ENCODE results near the gene DDX10. TPM values are rescaled to one million over a fixed set of nuclear protein-coding genes. Genes with fewer than 3 reads are reported as not detected.
"Not testable (repeated sequence)": the region's sequence is repeated elsewhere in the genome, so short reads cannot be mapped to it uniquely, and the experiment has no call there.

Gene DDX10
- 10 to 100 TPM; 30.6 to 94.6 (median 73.9) TPM for polyA plus RNA-seq (ENCODE audit: insufficient read length in 4 of 4)

- peak; percentile 94 to 98 (median 96) for DNase-seq (ENCODE audit: low read depth in 4 of 4, low spot score in 3 of 4)
Observed at GRCh38 chr11:108664730-108665525, at the start of gene DDX10. TSS of gene DDX10 (plus strand) at chr11:108665069. CDS start at chr11:108665154, 85 bp downstream.

DNA sequence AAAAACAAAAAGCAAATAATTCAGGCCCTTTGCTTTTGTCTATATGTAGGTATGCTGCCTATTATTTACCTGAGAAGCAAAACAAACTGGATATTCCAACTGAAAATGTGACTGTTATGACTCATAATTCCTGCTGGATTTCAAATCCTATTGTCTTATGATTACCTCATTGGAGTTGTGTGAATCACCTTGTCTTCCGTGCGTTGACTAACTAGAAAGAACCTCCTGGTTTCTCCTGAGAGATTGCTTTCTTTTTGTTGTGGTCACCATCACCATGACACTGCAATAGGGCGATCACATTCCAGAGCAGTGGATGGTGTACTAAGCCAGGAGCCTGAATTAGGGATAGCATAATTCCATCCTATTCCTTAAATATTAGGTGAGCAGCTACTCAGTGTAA, 48.3 kb upstream of the DDX10 start:
- DNase-seq (ENCODE audit: low read depth in 4 of 4, low spot score in 3 of 4) = no peak

GRCh38 chr11:108617055-108617454, 47.8 kb upstream of the DDX10 start:
- DNase-seq (ENCODE audit: low read depth in 4 of 4, low spot score in 3 of 4) = no peak

- DNase-seq (ENCODE audit: low read depth in 4 of 4, low spot score in 3 of 4) = no peak
Observed at GRCh38 chr11:108618529-108618928, 46.3 kb upstream of the DDX10 start.

- no peak for DNase-seq (ENCODE audit: low read depth in 4 of 4, low spot score in 3 of 4)
Observed at GRCh38 chr11:108620958-108621772, 43.7 kb upstream of the DDX10 start.

GRCh38 chr11:108622341-108622740, 42.5 kb upstream of the DDX10 start:
- no peak for DNase-seq (ENCODE audit: low read depth in 4 of 4, low spot score in 3 of 4)

DNA sequence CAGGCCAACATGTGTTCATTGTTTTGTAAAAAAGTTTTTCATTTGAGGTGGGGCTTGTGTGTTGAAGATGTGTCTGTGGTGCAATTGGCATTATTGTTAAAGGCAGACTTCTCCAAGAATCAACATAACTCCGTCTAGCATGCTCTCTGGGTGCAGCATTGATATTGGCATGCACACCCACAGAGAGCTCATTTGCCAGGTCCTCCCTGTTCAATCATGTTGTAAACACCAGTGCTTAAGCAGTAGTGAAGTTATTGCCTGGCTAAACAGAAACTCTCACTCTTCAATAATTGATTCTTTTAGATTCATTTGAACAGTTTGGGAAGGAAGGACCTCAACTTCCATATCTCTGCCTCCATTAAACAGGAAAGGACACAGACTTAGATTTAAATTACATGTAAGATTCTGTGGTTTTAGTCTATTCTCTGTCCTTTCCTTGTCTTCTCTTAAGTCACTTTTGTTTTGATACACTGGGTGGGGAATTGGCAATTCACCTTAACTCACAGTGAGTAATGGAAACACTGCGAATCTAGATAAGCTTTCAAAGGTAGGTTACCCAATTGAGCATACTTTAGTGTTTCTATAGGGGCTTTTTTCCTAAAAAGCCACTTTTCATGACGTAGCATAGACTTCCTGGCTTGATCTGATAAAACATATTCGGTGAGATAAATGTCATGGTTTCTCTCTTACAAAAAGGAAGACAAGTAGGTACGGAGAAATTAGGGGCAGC, 40.5 kb upstream of the DDX10 start:
- no peak for DNase-seq (ENCODE audit: low read depth in 4 of 4, low spot score in 3 of 4)

- DNase-seq (ENCODE audit: low read depth in 4 of 4, low spot score in 3 of 4) = no peak
Observed at GRCh38 chr11:108628326-108628725, 36.5 kb upstream of the DDX10 start.

DNA sequence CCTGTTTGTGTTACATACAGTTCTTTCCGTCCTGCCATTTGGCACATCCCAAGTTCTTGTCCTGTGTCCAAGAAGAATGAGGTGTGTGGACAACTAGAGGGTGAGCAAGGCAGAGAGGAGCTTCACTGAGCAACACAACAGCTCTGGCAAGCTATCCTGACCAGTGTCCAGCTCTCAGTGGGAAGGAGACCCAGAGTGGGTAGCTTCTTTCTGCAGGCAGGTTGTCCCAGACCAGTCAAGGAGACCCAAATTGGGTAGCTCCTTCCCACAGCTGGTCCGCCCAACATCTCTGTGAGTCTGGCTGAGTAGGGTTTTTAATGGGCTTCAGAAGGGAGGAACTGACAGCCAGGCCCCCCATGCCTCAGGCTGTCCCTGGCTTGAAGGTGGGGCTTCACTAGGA, 36.1 kb upstream of the DDX10 start:
- DNase-seq (ENCODE audit: low read depth in 4 of 4, low spot score in 3 of 4) = no peak

DNA sequence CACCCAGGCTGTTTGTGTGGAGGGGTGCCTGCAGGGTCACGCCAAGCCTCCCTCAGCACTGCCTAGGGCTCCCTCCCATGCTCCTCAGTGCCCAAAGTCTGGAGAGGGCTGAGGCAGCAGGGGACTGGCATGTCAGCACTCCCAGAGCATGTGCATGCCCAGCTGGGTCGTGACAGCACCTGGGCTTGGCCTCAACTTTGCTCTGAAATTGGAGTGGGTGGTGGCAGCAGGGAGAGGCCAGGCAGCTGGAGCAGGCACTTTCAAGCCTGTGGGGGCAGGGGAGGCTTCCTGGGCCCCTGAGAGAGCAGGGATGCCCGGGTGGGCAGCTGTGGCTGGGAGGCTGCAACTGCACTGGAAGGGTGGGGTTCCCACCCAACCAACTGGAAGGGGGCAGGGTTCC, 35.6 kb upstream of the DDX10 start:
- no peak for DNase-seq (ENCODE audit: low read depth in 4 of 4, low spot score in 3 of 4)

DNA sequence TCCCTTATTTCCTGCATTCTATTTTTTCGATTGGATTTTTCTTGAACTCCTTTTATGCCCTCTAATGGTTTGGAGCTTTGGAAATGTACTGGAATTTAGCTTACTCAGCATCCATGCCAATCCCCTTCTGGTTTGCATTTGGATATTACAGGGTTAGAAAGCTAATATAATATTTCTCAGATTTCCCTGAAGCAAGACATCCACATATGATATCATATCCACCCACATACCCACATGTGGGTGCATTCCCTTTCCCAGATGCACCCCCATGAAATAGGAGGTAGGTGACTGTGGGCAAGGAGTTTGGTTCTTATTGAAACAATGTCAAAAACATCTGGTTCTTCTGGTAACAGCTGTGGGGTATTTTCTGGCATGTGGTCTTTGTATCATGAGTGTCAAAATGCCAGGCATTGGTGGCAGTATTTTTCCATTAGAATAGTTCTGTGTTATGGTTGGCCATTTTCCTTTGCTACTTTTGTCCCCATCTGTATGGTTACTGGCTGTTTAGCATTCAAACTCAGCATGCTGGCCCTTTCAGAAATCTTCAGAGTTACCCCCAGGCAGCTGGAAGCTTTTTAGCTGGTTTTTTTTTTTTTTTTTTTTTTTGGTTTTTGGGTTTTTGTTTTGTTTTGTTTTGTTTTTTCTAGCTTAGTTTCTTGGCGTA, 32.7 kb upstream of the DDX10 start:
- no peak for DNase-seq (ENCODE audit: low read depth in 4 of 4, low spot score in 3 of 4)

DNA sequence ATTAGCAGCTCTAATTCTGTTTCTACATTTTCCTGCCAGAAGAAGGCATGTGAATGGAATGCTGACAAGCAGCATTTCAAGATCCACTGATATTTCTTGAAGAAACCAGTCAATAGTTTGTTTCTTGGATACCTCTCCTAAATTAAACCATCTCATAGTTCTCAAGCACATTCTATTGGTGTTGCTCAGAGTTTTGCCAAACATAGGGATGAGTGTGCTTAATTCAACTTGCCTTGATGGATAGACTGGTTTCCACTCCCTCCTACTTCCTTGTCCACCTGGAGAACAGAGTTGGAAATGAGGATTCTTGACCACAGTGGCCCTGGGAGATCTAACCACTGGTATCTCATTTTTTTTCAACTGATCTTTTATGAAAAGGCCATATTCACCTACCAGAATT, 29.8 kb upstream of the DDX10 start:
- no peak for DNase-seq (ENCODE audit: low read depth in 4 of 4, low spot score in 3 of 4)

- DNase-seq (ENCODE audit: low read depth in 4 of 4, low spot score in 3 of 4) = no peak
Observed at GRCh38 chr11:108636222-108636621, 28.6 kb upstream of the DDX10 start.

DNA sequence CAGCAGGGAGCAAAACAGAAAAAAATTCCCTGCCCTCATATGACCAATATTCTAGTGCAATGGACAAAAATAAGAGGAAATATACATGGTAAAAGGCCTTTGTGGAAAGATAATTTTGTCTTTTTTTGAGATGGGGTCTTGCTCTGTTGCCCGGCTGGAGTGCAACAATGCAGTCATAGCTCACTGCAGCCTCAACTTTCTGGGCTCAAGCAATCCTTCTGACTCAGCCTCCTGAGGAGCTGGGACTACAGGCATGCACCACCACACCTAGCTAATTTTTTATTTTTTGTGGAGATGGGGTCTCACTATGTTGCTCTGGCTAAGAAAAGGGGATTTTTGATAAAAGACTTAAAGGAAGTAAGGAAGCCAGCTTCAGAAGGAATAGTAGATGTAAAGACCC, 25.7 kb upstream of the DDX10 start:
- DNase-seq (ENCODE audit: low read depth in 4 of 4, low spot score in 3 of 4) = no peak

DNA sequence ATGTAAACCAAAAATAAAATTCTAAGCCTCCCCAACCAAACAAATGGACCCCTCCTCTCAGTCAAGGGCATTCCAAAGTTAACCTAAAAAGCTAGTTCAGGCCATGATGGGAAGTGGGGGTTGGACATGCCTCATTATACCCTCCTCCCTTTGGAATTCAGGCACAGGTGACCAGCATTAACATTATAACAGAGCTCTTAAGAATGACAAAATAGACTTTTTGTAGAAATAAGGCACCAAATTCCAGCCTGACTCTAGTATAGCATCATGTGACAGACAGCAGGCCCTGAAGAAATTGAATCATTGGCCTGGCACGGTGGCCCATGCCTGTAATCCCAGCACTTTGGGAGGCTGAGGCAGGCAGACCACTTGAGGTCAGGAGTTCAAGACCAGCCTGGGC, 23.1 kb upstream of the DDX10 start:
- not testable (repeated sequence) for DNase-seq (ENCODE audit: low read depth in 4 of 4, low spot score in 3 of 4)

- DNase-seq (ENCODE audit: low read depth in 4 of 4, low spot score in 3 of 4) = no peak
Observed at GRCh38 chr11:108643974-108644373, 20.9 kb upstream of the DDX10 start.

- DNase-seq (ENCODE audit: low read depth in 4 of 4, low spot score in 3 of 4) = no peak
Observed at GRCh38 chr11:108645970-108646369, 18.9 kb upstream of the DDX10 start.

GRCh38 chr11:108647387-108647700, 17.5 kb upstream of the DDX10 start:
- DNase-seq (ENCODE audit: low read depth in 4 of 4, low spot score in 3 of 4) = no peak

GRCh38 chr11:108647701-108648527, 17.0 kb upstream of the DDX10 start:
- peak; percentile 25 to 62 (median 42) for DNase-seq (ENCODE audit: low read depth in 4 of 4, low spot score in 3 of 4)

DNA sequence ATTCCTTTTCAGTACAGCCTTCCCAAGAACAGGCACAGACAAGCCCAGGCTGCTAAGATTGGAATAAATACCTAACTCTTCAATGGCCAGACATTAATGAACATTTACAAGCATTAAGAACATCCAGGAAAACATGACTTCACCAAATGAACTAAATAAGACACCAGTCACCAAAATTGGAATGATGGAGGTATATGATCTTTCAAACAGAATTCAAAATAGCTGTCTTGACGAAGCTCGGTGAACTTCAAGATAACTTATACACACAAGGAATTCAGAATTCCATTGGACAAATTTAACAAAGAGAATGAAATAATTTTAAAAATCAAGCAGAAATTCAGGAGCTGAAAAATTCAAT, 16.4 kb upstream of the DDX10 start:
- no peak for DNase-seq (ENCODE audit: low read depth in 4 of 4, low spot score in 3 of 4)

Data from left renal pelvis (tissue), 4 donors.